ENCODE data around the gene HSD17B10.
A peak's percentile ranks its signal among the peaks of the same experiment; 100 is the strongest.
"Not testable (repeated sequence)": the region's sequence is repeated elsewhere in the genome, so short reads cannot be mapped to it uniquely, and the experiment has no call there.

Gene HSD17B10

DNA sequence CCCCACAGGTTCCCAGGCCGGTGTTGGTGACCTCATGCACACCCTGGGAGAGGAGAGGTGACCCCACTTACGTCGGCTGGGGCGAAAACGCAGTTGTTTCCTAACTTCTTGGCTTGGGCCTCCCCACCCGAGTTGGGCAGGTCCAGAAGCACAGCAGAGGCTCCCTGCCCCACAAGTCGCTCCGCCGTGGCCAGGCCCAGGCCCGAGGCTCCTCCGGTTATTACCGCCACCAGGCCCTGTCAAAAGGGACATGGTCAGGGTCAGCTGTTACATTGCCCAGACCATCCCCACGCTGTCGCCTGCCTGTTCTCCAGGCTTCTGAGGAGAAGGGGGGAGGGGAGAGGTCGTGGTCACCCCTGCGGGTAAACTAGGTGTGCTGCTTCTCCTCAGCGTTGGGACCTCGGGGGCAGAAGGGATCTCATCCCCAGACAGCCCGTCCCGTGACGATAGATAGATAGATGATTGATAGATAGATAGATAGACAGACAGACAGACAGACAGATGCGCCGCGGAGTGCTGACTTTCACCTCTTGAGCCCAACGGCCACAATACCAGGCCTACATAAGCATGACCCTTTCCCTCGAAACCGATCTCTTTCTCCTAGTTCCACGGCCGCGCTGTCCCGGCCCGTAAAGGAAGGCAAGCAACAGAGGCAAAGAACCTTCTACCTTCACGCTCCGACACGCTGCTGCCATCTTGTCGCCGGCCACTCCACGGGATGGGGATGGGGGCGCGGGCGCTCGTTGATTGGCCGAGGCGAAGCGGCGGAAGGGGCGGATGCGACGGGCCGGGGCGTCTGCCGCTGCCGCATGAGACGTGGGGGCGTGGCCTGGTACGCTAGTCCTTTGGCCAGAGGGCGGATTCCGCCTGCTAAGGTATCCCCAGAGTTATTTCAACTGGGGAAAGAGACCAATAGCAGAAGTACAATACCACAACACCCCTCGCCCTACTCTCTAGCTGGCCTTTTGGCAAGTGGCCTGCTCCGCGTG is at the start of gene HSD17B10:
TSS of gene HSD17B10 (minus strand) at position 720 of the 989 bp plus-strand sequence. CDS start at position 695, 25 bp downstream.
- DNase-seq (ENCODE audit: low read depth) = peak; percentile 75

DNA sequence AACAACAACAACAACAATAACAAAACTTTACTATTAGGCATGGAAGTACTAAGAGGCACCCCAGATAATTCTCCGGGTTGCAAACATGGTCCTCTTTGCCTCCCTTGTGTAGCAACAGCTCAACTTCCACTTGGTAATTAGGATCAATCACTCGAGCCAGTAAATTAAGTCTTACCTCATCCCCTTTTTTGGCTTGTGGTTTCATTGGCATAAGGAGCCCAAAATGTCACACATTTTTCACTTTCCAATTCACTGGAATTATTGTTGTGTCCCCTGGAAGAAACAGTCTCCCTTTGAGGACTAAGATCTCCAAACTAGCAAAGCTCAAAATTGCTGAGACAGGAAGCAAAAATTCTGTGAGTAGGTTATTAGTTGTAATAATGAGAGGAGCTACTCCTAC is 49.2 kb upstream of the HSD17B10 start:
- DNase-seq (ENCODE audit: low read depth) = no peak

DNA sequence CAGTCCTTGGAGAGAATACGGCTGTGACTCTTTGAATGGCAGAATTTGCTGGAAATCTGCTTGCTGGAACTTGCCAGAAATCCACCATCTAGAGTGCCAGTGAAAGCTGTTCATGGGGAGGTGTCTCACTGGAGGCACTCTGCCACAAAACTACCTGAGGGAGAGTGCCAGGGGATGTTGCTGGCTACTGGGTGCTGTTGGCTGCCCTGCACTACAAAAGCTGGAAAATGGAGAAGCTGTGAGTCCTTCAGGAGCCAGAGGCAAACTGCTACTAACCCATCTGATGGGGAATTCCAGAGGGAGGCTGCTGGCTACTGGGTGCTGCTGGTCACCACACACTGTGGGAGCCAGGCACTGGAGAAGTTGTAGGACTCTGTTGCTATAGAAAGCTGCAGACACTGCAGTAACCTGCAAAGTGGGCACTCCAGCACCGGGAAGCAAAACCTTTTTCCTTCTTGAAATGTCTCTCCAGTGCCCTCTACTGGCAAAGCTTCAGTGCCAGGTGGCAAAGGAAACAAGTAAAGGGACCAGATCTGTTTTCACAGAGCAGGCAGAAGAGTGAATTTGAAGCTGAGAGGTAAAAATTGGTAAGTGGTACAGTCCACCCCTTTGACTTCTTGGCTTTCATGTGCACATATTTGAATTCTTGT is 47.8 kb upstream of the HSD17B10 start:
- DNase-seq (ENCODE audit: low read depth) = no peak

DNA sequence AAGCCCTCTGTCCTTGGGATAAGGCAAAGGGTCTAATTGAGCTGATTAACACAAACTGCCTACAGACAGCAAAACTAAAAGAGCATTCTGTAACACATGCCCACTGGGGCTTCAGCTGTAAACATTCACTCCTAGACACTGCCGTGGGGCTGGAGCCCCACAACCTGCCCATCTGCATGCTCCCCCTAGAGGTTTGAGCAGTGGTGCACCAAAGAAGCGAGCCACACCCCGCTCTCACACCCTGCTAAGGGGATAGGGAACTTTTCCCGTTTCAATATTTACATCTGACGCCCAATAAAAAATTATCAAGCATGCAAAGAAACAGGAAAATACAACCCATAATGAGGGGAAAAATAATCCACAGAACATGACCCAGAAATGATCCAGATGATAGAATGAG is 46.9 kb upstream of the HSD17B10 start:
- DNase-seq (ENCODE audit: low read depth) = no peak

DNA sequence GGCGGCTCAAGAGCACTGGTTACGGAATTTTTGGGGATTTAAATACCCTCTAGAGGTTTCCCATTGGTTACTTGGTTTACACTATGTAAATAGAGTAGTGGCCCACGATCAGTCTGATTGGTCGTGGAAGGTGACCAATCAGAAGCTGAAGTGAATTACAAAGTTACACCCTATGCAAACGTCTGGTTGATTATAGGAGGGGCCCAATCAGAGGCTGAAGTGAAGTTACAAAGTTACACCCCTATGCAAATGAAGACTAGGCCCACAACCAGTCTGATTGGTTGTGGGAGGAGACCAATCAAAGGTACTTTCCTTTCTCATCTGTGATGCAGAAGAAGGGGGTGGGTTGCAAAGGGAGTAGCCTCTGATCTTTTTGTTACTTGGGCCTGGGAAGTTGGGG is 45.1 kb upstream of the HSD17B10 start:
- DNase-seq (ENCODE audit: low read depth) = no peak

DNA sequence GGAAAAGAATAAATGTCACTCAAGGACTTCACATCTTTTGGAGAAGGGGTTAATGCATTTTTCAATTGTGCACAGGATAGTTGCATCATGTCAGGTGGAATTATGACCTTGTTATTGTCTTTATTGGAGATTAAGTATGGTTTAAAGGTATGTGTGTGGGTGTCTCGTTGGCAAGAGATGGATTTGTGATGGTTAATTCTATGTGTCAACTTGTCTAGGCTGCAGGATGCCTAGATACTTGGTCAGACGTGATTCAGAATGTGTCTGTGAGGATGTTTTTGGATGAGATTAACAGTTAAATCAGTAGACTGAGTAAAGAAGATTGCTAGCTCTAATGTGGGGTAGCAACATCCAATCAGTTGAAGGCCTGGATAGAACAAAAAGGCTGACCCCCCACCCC is 42.2 kb upstream of the HSD17B10 start:
- DNase-seq (ENCODE audit: low read depth) = no peak

DNA sequence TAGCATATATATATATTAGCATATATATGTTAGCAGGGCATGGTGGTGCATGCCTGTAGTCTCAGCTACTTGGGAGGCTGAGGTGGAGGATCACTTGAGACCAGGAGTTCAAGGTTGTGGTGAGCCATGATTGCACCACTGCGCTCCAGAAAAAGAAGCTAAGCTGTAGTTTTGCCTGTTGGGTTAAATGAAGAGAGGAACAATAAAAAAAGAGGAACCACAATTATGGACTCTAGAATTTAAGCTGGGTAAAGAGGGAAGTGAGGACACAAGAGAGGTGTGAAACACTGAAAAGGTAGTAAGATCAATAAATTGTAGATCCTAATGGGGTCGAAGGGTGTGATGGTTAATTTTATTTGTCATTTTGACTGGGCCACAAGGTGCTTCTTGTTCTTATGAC is 40.5 kb upstream of the HSD17B10 start:
- no peak for DNase-seq (ENCODE audit: low read depth)

DNA sequence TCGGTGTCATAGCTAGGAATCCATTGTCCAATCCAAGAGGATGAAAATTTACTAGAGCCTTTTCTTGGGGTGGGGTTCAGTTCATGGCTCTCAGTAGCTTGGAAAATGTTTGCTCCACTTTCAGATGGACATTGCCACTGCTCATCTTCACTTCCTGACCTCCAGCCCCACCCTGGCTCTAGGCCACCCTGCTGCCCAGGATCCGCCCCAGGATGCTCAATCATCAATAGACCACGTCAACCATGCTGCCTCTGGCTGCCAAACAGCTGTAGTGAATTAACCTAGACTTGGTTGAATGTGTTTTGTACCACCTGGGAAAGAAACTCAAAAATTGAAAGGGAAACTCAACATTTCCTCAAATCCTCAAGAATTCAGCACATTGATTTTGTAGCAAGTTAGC is 37.2 kb upstream of the HSD17B10 start:
- DNase-seq (ENCODE audit: low read depth) = no peak

DNA sequence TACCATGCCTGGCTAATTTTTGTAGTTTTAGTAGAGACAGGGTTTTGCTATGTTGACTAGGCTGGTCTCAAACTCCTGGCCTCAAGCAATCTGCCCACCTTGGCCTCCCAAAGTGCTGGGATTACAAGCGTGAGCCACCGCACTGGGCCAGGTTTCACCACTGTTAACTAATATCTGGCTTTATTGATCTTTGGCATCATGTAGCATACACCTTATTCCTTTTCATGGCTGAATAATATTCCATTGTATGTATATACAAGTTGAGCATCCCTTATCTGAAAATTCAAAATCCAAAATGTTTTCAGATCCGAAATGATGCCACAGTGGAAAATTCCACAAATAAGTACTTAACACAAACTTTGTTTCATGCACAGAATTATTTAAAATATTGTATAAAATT is 34.5 kb upstream of the HSD17B10 start:
- not testable (repeated sequence) for DNase-seq (ENCODE audit: low read depth)

DNA sequence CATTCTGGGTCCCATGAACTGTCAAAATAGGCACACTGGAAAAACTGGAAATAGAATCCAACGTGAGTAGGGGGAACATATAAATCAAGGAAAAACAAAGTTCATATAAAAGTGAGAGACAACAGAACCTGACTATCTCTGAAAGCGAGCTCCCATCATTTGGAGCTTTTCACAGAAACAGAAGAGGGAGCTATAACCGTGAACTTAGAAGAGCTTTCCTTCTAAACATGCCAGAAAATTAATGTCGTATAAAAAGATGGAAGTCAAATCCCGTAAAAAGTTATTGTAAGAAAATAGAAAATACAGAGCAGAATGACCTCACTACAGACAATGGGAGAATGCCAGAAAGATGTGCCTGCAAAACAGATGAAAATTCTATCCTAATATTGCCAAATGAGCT is 23.9 kb upstream of the HSD17B10 start:
- DNase-seq (ENCODE audit: low read depth) = no peak

DNA sequence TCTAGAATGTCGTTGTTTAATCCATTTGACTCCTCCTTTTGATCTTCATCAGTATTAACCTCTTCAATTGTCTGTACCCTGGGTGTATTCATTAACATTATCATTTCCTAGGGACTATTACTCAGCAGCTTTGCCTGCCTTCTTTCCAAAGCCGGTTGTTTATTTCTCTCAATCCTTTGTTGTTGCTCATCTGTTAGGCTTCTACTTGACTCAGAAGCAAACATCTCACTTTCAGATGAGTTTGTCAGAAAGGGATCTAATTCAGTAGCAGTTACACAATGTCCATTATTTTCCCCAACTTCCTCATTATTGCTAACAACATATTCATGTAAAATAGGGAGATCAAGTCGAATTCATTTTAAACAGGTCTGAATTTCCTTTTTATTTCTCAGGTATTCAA is 22.1 kb upstream of the HSD17B10 start:
- DNase-seq (ENCODE audit: low read depth) = no peak

DNA sequence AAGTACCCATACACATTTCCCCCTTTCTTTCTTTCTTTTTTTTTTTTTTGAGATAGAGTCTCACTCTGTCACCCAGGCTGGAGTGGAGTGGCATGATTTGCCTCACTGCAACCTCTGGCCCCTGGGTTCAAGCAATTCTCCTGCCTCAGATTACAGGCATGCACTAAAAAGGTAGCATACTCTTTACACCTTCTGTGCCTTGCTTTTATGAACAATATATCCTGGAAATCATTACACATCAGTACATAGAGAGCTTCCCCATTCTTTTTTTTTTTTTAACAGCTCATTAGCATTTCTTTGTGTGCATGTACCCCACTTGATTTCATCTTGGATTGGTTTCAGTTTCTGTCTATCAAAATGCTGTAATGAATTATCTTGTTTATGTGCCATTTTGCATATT is 18.6 kb upstream of the HSD17B10 start:
- DNase-seq (ENCODE audit: low read depth) = no peak

DNA sequence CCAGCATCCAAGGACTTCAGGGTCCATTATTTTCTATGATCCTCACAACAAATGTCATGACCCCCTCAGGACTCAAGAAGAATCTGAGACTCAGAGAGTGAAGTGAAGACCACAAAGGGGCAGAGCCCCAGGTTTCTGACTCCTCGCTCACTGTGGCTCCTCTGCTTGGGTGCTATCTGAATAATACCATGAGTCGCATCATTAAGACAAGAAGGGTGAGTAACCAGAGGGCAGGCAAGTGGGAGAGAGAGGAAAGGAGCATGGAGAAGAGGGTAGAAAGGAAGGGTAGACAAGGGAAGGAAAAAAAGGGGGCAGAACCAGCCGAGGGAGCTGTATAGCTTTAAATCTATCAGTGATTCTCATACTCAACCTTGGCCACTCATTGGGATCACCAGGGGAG is 15.5 kb upstream of the HSD17B10 start:
- DNase-seq (ENCODE audit: low read depth) = no peak

DNA sequence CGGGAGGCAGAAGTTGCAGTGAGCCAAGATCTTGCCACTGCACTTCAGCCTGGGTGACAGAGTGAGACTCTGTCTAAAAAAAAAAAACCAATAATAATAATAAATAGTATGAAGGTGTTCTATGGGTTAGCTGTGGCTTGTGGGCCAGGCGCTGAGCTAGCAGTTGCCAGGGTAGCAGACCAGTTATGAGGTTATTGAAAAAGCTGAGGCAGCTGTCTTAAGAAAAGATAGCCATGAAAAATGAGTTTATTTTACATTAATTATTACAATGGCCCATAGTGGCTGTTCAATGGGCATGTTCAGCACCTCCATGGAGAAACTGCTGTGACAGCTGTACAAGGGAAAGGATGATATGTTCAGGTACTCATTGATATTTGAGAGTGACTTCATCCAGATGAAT is 13.3 kb upstream of the HSD17B10 start:
- DNase-seq (ENCODE audit: low read depth) = no peak

DNA sequence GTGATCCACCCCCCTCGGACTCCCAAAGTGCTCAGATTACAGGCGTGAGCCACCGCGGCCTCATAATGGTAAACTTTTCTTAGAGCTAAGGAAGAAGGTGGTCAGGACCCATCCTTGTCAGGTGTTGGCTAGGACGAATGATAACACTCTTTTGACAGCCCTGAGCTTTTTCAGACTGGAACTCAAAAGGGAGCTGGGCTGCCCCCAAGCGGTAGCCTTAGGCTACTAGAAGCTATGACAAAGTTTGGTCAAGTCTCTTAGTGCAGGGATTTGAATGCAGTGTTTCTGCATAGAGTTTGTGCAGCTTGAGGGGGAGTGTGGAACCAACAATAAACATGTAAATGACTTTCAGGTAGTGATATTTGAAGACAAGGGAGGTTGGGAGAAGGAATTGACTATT is 11.8 kb upstream of the HSD17B10 start:
- DNase-seq (ENCODE audit: low read depth) = no peak

DNA sequence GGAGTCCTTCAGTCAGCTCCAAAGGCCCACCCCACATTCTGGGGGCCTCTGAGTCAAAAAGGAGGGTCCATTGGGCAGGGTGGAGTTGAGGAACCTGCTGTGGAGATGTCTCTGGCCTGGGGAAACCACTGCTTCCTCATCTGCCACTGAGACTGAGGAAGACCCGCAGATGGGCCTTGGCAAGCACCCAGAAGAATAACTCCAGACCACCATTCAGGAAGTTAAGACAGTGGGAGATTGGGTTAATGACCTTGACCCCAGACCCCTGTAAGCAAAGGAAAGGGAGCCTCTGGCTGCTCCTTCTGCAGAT is 8.1 kb upstream of the HSD17B10 start:
- DNase-seq (ENCODE audit: low read depth) = no peak

DNA sequence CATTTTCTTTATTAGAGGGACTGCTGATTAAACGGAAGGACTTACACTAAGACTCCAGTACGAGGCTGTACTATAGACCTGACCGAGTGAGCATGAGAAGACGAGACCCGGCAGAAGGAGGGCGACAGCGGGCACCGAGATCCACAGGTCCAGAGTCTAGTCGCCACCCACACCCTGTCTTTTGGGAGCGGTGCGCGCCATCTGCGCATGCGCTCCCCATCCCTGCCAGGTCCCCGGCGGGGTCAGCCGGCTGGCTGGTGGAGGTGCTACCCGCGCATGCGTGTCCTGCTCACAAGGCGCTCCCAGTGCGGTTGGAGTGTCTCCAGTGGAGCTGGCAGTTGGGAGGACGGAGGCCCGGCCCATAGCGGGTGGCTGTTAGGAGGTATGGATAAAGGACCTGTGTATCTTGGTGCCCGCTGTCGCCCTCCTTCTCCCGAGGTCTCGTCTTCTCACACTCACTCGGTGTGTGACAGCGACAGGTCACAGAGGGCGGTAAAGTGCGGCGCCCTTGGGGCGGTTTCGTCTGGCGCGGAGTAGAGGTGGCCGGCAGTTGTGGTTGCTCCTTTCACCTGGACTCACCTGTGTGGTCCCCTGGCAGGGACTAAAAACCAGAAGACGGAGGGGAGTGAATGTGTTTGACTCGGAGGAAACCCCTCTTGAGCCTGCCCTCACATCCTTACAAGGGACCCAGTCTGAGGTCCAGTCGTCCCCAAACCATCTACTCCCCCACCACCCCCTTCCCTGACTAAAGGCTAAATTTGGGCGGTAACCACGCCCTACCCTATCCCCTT is 7.6 kb upstream of the HSD17B10 start:
- peak; percentile 39 for DNase-seq (ENCODE audit: low read depth)

DNA sequence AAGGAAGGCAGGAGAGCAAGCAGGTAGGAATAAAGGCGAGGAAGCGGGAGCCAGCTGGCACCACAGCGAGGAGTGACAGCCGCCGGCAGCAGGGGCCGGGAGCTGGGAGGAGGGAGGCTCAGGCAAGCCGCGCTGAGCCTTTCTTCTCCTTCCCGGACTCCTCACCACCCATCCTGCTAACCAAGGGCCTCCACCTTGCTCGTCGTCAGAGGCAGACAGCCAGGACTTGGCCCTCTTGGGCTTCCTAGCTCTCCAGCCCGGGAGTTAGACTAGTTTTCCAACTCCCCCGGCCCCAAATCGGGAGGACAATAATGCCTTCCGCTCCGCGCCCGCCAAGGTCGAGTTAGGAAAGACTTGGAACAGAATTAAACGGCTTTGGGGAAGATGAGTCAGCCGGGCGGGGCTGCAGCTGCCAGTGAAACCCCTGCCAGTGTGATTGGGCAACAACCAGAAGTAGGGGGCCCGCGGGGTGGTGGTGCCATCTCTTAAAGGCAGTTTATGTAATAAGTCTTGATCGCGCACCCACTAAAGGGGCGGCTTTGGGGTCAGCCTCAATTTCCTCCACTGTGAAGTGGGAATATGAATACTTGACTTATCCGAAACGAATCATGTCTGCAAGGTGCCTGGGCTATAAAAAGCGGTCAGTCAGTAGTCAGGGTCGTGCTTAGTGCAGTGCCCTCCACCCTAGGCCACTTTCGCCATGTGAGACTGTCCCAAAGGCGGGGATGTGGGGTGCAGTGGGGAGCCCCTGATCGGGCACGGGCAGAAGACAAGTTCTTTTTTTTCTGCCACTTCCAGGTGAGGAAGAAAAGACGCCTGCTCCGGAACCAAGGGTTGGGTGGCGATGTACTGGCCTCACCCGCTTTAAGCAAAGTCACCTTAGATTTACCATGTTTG is 6.7 kb upstream of the HSD17B10 start:
- DNase-seq (ENCODE audit: low read depth) = no peak

DNA sequence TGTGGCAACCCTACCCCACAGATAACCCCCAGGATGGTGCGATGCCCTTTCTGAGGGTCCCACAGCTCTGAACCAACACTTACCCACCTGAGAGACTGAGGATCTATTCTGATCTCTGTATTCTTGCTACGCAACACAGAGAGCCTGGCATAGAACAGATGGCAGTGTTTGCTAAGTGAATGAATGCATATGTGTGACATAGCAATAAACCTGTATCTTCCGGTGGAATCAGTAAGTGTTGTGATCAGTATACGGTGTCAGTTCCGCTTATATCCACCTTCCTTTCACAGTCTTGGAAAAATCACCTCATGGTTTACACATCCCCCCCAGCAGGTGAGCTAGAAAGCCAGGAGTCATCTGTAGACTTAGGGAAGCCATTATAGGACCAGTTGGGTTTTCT is 5.9 kb upstream of the HSD17B10 start:
- DNase-seq (ENCODE audit: low read depth) = no peak

DNA sequence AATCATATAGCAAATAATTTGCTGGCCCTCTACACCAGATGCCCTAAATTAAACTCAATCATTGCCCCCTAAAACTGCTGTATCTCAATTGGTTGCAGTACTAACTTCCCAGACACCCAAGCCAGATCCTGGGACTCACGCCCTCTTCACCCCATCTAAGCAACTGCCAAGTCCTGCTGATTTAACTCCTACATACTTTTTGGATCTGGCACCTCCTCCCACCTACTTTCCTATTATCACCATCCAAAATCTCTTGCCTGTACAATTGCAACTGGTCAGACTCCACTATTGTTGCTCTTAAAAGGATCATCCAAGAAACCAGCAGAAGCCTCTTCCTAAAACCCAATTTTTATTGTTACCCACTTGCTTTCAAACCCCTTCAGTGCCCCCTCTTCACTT is 4.7 kb upstream of the HSD17B10 start:
- DNase-seq (ENCODE audit: low read depth) = no peak

DNA sequence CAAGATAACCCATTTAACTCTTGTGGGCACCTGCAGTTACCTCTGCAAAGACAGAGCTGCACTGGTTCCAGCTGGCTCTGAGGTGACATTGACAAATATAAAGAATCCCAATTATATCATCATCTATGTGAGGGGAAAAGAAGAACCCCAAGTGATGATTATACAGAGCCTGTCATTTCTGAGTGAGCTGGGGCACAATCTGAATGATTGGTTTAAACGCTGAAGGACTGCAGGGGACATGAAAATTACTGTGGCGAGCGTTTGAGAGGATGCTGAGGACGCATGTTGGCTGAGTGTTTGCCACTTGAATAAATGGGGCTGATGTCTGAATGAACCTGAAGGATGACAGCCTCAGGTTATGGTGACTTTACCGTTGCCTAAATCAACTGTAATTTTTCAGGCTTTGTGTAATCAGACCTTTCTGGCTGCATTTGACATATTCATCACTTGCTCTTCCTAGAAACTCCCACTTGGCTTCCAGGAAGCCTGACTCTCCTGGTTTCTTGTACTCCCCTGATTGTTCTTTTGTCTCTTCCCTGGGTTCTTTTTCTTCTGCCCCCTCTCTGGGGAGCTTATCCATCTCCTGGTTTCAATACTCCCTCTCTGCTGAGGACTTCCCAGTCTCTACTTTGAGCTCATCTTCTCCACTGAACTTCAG is 4.1 kb upstream of the HSD17B10 start:
- no peak for DNase-seq (ENCODE audit: low read depth)

Data from stimulated activated CD8-positive, alpha-beta memory T cell treated with anti-CD3 and anti-CD28 coated beads, Interleukin-7, amount 100 ng/mL, for 24 hours (primary cell).